Measurements from ENCODE around the gene ABAT. TPM values are rescaled to one million over a fixed set of nuclear protein-coding genes. Genes with fewer than 3 reads are reported as not detected.
"Not testable (repeated sequence)": the region's sequence is repeated elsewhere in the genome, so short reads cannot be mapped to it uniquely, and the experiment has no call there.

ABAT gene
- total RNA-seq, 2 donors from 2014 or later = 11.1 to 12.8 TPM

DNA sequence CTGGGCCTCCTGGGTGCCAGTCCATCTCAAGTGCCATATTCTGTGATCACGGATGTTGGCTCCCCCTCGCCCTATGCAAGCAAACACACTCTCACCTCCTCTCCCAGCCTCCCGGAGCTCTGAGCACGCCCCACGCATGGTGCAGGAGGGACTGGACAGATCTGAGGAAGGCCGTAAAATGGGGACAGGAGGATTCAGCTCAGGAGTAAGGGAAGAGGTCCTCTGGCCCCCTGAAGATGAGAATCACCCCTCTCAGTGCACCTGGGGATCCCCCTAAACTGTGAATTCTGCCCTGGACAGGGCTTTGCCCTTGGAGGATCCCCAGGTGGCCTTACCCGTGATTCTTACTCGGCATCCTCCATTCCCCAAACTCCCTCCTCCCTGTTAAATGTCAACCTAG, 107.4 kb downstream of the ABAT start:
- H3K27me3 Mint-ChIP-seq (ENCODE audit: low read depth) = no peaks in the 10 kb centered on the region
- H3K4me1 Mint-ChIP-seq (ENCODE audit: low read depth) = no peaks in the 10 kb centered on the region
- DNase-seq = no peak
- ATAC-seq (replicated peaks in 1 of 2) = no peak
- H3K27ac Mint-ChIP-seq = no peak overlapping the region
- no peaks in the 10 kb centered on the region for H3K9me3 Mint-ChIP-seq
- no peak overlapping the region for H3K4me3 Mint-ChIP-seq
- H3K36me3 Mint-ChIP-seq (ENCODE audit: insufficient read depth in 2 of 2) = peaks cover 0 to 2% of the 10 kb centered on the region in 2 donors

DNA sequence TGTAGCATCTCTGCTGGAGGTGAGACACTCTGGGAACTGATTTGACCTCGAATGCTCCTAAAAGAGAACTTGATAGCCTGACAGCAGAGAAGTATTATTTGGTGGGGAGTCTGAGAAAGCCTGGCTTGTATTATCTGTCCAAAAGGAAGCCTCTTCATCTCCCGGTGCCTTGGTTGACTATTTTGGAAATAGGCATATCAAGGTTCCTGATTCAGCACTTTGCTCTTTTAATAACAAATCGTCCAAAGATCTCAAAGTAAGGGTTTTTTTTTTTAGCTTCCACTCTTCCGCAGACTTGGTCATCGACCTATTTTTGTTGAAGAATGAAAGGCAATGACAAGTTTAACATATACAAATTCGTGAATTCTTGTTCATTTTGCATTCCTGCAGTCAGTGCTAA, 108.3 kb downstream of the ABAT start:
- ATAC-seq (replicated peaks in 1 of 2) (no peak), DNase-seq (no peak)
- Mint-ChIP-seq H3K36me3 (ENCODE audit: insufficient read depth in 2 of 2) (no peaks in the 10 kb centered on the region), H3K9me3 (no peaks in the 10 kb centered on the region), H3K27ac (no peak overlapping the region), H3K4me1 (ENCODE audit: low read depth) (no peaks in the 10 kb centered on the region), H3K27me3 (ENCODE audit: low read depth) (no peaks in the 10 kb centered on the region), H3K4me3 (no peak overlapping the region)

DNA sequence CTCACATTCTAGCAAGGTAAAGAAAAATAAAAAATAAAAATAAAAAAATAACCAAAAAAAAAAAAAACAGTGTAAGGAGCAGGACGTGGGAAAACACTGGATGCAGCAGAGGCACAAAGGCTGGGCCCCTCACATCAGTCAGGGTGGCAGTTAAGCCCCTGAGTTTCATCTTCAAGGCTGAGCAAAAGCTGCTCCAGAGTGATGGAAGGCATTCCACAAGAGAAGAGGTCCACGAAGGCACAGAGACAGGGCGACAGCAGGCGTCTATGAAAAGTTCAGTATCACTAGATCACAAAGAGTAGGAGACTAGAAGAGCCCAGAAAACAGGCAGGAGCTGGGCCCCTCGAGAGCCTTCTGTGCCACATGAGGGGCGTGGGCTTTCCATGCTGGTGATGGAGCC, 111.0 kb downstream of the ABAT start:
- Mint-ChIP-seq H3K9me3 (no peaks in the 10 kb centered on the region), H3K27me3 (ENCODE audit: low read depth) (no peaks in the 10 kb centered on the region), H3K27ac (no peak overlapping the region), H3K4me1 (ENCODE audit: low read depth) (no peaks in the 10 kb centered on the region), H3K36me3 (ENCODE audit: insufficient read depth in 2 of 2) (no peaks in the 10 kb centered on the region), H3K4me3 (no peak overlapping the region)
- ATAC-seq (replicated peaks in 1 of 2) (no peak), DNase-seq (no peak)

DNA sequence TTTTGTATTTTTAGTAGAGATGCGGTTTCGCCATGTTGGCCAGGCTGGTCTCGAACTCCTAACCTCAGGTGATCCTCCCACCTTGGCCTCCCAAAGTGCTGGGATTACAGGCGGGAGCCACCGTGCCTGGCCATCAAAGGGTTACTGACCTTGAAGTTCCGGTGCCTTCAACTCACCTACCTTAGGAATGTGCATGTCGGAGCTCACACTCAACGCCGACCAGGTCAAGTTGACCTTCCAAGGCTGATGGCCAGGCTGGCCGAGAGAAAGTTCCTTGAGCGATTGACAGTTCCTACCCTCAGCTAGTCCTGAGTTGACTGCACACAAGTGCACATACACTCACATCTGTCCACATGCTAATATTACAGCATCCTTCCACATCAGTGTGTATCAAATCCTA, 111.9 kb downstream of the ABAT start:
- H3K27me3 Mint-ChIP-seq (ENCODE audit: low read depth); DNase-seq; H3K36me3 Mint-ChIP-seq (ENCODE audit: insufficient read depth in 2 of 2); H3K4me1 Mint-ChIP-seq (ENCODE audit: low read depth); H3K4me3 Mint-ChIP-seq; ATAC-seq (replicated peaks in 1 of 2); H3K27ac Mint-ChIP-seq; H3K9me3 Mint-ChIP-seq: not testable (repeated sequence)

DNA sequence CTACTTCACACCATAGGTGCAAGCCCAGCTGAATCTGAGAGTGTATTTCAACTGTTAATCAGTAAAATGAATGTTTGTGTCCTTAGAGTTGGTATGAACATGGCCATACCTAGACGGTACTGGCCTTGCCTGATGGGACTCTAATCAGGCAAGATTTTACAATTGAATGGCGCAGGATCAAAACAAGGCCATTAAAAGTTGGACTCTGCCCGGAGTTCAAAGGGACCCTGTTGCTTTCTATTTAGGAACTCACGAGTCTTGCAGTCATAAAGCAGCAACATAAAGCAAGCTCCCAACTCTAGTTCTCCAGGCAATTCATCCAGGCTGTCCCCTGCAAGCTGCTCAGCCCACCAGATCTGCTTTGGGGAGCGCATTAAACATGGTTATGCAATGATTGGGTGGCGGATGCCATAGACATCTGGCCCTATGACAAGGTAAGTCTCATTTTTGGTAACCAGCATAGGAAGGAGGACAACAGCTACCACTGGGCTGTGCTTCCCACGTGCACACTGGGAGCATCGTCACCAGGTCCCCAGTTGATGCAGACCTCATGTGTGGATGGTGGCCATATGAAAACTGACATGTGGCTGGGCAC, 114.3 kb downstream of the ABAT start:
- Mint-ChIP-seq H3K9me3 (no peaks in the 10 kb centered on the region), H3K27ac (no peak overlapping the region), H3K4me1 (ENCODE audit: low read depth) (peaks cover 5% of the 10 kb centered on the region), H3K36me3 (ENCODE audit: insufficient read depth in 2 of 2) (no peaks in the 10 kb centered on the region), H3K27me3 (ENCODE audit: low read depth) (no peaks in the 10 kb centered on the region), H3K4me3 (no peak overlapping the region)
- ATAC-seq (replicated peaks in 1 of 2) (no peak), DNase-seq (no peak)

DNA sequence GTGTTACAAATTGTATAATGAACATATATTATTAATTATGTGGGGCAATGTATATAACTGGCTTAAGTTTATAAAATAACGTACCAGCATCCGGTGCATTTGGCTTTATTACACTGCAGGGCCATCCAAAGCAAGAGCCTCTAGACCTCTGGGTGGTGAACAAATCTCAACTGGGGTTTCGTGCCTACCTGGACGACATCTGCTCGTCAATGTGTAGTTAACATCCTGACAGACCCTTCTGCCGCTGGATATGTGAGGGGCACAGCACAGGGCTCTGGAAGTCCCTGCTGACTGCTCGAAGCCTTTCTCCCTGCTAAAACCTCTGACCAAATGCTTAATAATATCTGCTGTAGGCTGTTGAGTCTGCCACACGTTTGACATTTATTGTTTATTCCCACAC, 120.7 kb downstream of the ABAT start:
- ATAC-seq (replicated peaks in 1 of 2) (no peak), DNase-seq (no peak)
- Mint-ChIP-seq H3K27ac (no peak overlapping the region), H3K4me3 (no peak overlapping the region), H3K36me3 (ENCODE audit: insufficient read depth in 2 of 2) (peaks cover 6 to 9% of the 10 kb centered on the region in 2 donors), H3K4me1 (ENCODE audit: low read depth) (peaks cover 45% of the 10 kb centered on the region), H3K27me3 (ENCODE audit: low read depth) (no peaks in the 10 kb centered on the region), H3K9me3 (no peaks in the 10 kb centered on the region)

DNA sequence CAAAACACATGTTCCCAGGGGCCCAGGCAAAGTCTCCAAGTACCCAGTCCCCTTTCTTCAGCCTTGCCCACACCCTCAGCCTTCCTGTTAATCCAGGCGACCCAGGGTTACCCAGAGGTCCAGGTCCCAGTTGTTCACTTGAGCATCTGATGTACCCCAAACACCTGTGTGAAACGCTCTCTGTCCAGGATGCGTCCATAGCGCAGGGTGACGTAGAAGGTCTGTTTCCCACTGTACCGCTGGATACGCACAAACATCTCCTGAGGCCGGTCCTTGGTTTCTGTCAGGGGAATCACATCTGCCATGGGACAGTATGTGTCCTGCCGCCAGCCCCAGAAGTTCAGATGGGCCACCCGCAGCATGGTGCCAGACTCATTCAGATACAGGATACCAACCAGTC, 121.4 kb downstream of the ABAT start:
- ATAC-seq (replicated peaks in 1 of 2) (no peak), DNase-seq (no peak)
- Mint-ChIP-seq H3K27ac (no peak overlapping the region), H3K4me3 (peak overlapping the region; percentile 90 to 95), H3K36me3 (ENCODE audit: insufficient read depth in 2 of 2) (peaks cover 6 to 9% of the 10 kb centered on the region in 2 donors), H3K9me3 (no peaks in the 10 kb centered on the region), H3K4me1 (ENCODE audit: low read depth) (peaks cover 49% of the 10 kb centered on the region), H3K27me3 (ENCODE audit: low read depth) (no peaks in the 10 kb centered on the region)

DNA sequence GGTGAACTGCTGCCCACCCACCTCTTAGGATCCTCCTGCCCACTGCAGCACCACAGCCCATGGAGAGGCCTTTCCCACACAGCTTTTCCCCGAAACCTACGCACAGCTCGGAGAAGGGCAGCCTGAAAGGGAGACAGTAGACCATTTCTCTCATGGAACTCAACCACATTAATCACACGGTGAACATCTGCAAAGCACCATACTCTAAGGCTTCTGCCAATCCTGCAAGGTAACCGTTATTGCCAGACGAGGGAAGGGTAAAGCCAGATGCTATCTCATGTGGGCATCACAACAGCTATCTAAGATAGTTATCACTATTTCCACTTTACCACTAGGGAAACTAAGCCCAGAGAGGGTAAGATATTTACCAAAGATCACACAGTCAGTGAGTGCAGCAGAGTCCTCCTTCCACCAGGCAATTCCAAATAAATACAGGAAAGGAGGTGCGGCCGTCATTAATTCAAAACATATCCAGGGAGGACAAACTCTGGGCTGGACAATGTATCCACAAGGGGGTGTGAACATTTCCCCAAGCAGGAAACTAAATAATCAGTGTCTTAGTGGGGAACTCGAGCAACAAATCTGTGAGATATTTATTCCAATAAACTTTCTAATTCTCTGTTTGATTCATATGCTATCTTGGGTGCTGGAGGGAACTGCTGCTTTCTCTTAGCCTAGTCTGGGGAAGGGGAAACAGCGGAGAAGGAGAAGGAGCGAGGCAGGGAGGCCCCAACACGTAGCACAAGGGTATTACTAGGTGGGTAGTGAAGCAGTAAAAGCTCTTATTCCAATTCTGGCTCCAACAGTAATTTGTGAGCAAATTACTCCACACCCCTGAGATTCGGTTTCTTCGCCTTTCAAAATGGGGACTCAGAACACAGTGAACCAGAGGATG, 122.3 kb downstream of the ABAT start:
- no peaks in the 10 kb centered on the region for H3K9me3 Mint-ChIP-seq
- H3K4me1 Mint-ChIP-seq (ENCODE audit: low read depth) = peaks cover 56% of the 10 kb centered on the region
- peak overlapping the region; percentile 95 for H3K27ac Mint-ChIP-seq
- DNase-seq (no peak), ATAC-seq (replicated peaks in 1 of 2) (peak in 1 of 2 donors; percentile 0)
- H3K36me3 Mint-ChIP-seq (ENCODE audit: insufficient read depth in 2 of 2) = peaks cover 6 to 9% of the 10 kb centered on the region in 2 donors
- peak overlapping the region; percentile 90 to 95 for H3K4me3 Mint-ChIP-seq
- no peaks in the 10 kb centered on the region for H3K27me3 Mint-ChIP-seq (ENCODE audit: low read depth)

DNA sequence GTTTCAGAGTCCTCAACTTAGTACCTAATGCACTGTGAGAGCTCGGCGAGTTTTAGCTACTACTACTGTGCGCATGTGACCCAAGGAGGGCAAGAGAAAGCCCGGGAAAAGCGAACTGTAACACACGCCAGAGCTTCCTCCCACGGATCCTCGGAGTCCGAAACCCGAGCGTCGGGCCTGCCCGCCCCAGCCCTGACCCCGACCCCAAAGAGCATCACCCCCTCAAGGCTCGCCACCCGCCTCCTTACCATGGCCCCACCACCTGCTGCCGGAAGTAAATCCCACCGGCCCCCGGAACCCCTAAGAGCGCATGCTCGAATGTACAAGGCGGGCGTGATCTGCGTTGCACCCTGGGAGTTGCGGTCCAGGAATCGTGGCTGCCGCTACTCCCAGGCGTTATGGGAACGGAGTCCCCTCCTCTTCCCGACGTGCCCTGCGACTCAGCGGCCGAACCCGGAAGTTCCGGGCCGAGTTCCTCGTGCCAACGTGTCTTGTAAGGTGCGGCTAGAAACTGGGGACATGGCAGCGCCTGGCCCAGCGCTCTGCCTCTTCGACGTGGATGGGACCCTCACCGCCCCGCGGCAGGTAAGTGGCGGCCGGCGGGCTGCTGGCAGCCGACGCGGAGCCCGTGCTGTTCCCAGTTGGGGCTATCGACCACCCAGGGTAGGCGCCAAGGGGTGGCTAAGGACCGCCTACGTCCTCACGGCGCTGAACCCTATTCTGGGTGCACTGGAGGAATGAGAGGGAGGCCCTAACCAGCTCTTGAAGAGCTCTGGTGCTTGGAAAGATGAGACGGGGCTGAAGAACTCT, 123.2 kb downstream of the ABAT start, which contains the start of the genes PMM2 and TMEM186:
Gene PMM2 (plus strand): TSS at position 476 of the 810 bp plus-strand sequence. CDS start 44 bp downstream, at position 520.
Gene TMEM186 (minus strand): TSS at position 276 of the 810 bp plus-strand sequence. CDS start 25 bp downstream, at position 251.
- ATAC-seq (replicated peaks in 1 of 2) (peak; percentile 95), DNase-seq (peak; percentile 94 to 96)
- Mint-ChIP-seq H3K36me3 (ENCODE audit: insufficient read depth in 2 of 2) (peaks cover 6 to 16% of the 10 kb centered on the region in 2 donors), H3K27me3 (ENCODE audit: low read depth) (no peaks in the 10 kb centered on the region), H3K4me1 (ENCODE audit: low read depth) (peaks cover 51% of the 10 kb centered on the region), H3K27ac (peak within 1 kb of the TSS; percentile 95), H3K9me3 (no peaks in the 10 kb centered on the region), H3K4me3 (peak within 1 kb of the TSS; percentile 90 to 95)

DNA sequence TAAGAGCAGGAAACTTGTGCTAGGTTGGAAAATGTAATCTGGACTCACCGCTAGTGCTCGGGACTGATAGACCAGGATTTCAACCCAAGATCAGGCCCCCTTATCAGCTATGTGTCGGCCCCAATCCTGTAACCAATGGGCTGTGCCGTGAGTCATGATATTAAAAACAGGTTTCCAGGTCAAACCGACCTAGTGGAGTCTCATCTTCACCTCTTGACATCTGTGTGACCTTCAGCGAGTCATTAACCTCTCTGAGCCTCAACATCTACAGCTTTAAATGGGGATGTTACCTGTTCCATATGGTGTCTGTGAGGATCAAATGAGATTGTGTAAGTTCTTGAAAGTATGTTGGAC, 123.7 kb downstream of the ABAT start:
- ATAC-seq (replicated peaks in 1 of 2) (peak; percentile 24 to 27), DNase-seq (peak in 1 of 2 donors; percentile 26)
- Mint-ChIP-seq H3K9me3 (no peaks in the 10 kb centered on the region), H3K4me1 (ENCODE audit: low read depth) (peaks cover 51% of the 10 kb centered on the region), H3K27ac (peak overlapping the region; percentile 95), H3K4me3 (peak overlapping the region; percentile 90 to 95), H3K36me3 (ENCODE audit: insufficient read depth in 2 of 2) (peaks cover 11 to 18% of the 10 kb centered on the region in 2 donors), H3K27me3 (ENCODE audit: low read depth) (no peaks in the 10 kb centered on the region)

DNA sequence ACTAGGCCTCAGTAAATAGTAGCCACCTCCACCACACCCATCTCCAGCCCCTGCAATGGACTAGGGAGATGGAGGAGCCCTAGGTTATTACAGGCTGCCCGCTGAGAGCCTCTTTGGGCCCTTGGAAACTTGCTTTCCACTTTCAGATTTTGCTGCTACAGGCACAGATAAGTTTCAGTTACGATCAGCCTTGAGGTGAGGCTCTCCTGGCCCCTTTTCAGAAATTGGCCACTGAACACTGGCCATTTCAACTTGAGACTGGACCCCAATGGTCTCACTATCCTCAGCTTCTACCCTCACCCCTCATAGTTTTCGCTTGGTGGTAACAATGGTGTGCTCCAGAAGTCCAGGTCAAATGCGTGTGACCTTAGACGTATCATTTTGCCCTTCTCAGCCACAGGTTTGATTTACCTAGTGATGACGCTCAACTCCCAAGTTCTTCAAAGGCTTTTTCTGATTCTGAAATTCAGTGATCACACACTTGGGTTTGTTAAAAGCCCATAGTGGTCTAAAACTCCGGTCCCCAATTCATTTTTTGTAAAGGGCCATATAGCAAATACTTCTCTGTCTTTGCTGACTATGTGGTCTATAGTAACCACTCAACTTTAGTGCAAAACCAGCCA, 124.2 kb downstream of the ABAT start:
- peaks cover 13 to 21% of the 10 kb centered on the region in 2 donors for H3K36me3 Mint-ChIP-seq (ENCODE audit: insufficient read depth in 2 of 2)
- peak overlapping the region; percentile 95 for H3K27ac Mint-ChIP-seq
- peaks cover 51% of the 10 kb centered on the region for H3K4me1 Mint-ChIP-seq (ENCODE audit: low read depth)
- peak overlapping the region; percentile 90 to 95 for H3K4me3 Mint-ChIP-seq
- H3K9me3 Mint-ChIP-seq = no peaks in the 10 kb centered on the region
- no peak for ATAC-seq (replicated peaks in 1 of 2)
- H3K27me3 Mint-ChIP-seq (ENCODE audit: low read depth) = no peaks in the 10 kb centered on the region
- no peak for DNase-seq

DNA sequence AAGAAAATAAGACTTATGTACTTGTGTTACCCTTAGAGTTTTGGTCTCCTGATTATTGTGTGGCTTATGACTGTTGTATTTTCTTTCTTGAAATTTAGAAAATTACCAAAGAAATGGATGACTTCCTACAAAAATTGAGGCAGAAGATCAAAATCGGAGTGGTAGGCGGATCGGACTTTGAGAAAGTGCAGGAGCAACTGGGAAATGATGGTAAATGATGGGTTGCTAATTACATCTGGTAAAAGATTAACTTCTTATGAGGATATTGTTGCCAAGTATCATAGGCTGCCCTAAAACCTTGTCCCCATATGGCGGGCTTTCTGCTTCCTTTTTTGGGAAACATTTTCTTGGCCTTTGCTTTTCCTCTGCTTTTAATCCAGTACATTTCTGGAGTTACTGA, 127.3 kb downstream of the ABAT start:
- Mint-ChIP-seq H3K4me1 (ENCODE audit: low read depth) (peaks cover 30% of the 10 kb centered on the region), H3K36me3 (ENCODE audit: insufficient read depth in 2 of 2) (peaks cover 13 to 32% of the 10 kb centered on the region in 2 donors), H3K27ac (peak overlapping the region; percentile 60), H3K27me3 (ENCODE audit: low read depth) (no peaks in the 10 kb centered on the region), H3K4me3 (no peak overlapping the region), H3K9me3 (no peaks in the 10 kb centered on the region)
- ATAC-seq (replicated peaks in 1 of 2) = no peak
- DNase-seq = no peak
